Panc1 (cell line): ENCODE data around the gene CCDC183. TPM values are rescaled to one million over a fixed set of nuclear protein-coding genes. Genes with fewer than 3 reads are reported as not detected.

Experiments
- ATAC-seq: fragments of 200-7000 bp; cut with Tn5 transposase; 2 replicates; pipeline ENCODE4 v1.9.1; 2020; ENCODE audit warnings: mild to moderate bottlenecking, moderate library complexity
- BruUV-seq: library from RNA; stranded (reverse); fragments of 400-500 nt; replicated peaks from 2 replicates; lab custom pipeline; 2021; lab: Mats Ljungman, UMichigan
- CTCF ChIA-PET: fragments of 300-600 bp; sonication (Branson Sonifier 250); formaldehyde crosslinking; loops from one replicate; lab custom pipeline; 2022; ENCODE audit warnings: antibody characterized with exemption; lab: Charles Lee
- POLR2A ChIA-PET: fragments of 300-600 bp; sonication (Branson Sonifier 250); formaldehyde crosslinking; loops from one replicate; lab custom pipeline; 2022; ENCODE audit warnings: antibody characterized with exemption; lab: Charles Lee
- DNase-seq: peaks from one replicate; pipeline ENCODE4 v3.0.0-alpha.2; 2010; ENCODE audit warnings: low read depth, low spot score
- H3K27ac ChIP-seq: 2 replicates; pipeline ENCODE4 v1.5.1; 2011; ENCODE audit warnings: mild to moderate bottlenecking, low read length, inconsistent platforms
- H3K27me3 ChIP-seq: fragments of 200-500 bp; sonication (Bioruptor generic); 2 replicates; pipeline ENCODE4 v1.6.0; 2014; ENCODE audit warnings: low read length, inconsistent platforms; ENCODE audit not compliant: control insufficient read depth, insufficient read depth
- H3K36me3 ChIP-seq: fragments of 200-500 bp; sonication (Bioruptor generic); 2 replicates; pipeline ENCODE4 v1.5.1; 2014; ENCODE audit warnings: inconsistent platforms, mild to moderate bottlenecking, low read length, moderate library complexity; ENCODE audit not compliant: control insufficient read depth, insufficient read depth
- H3K4me1 ChIP-seq: 2 replicates; pipeline ENCODE4 v1.5.1; 2011; ENCODE audit warnings: inconsistent platforms, mild to moderate bottlenecking, low read length, moderate library complexity; ENCODE audit not compliant: control insufficient read depth, insufficient read depth
- H3K4me3 ChIP-seq, 2 experiments: 2 replicates each; pipeline ENCODE4 v1.5.1; 2011 to 2012; ENCODE audit warnings: low read depth in 2 of 2, low read length in 2 of 2, mild to moderate bottlenecking in 2 of 2, inconsistent platforms in 1 of 2, moderate library complexity in 1 of 2
- H3K9me3 ChIP-seq: fragments of 200-500 bp; sonication (Bioruptor generic); 2 replicates; pipeline ENCODE4 v1.5.1; 2014; ENCODE audit warnings: low read depth, mild to moderate bottlenecking, inconsistent platforms, low read length, moderate library complexity; ENCODE audit not compliant: control insufficient read depth, insufficient read depth
- CTCF ChIP-seq: fragments of 450-650 bp; IDR thresholded peaks from 2 replicates; pipeline ENCODE4 v1.5.1; 2017; ENCODE audit warnings: mild to moderate bottlenecking
- POLR2AphosphoS5 ChIP-seq: IDR thresholded peaks from 2 replicates; pipeline ENCODE4 v1.6.1; 2012; ENCODE audit warnings: mild to moderate bottlenecking, low read depth, low read length, moderate library complexity
- REST ChIP-seq, 2 experiments: IDR thresholded peaks; 2 replicates each; pipeline ENCODE4 v1.6.1; 2011 to 2012; ENCODE audit warnings: low read depth in 2 of 2, control low read depth in 1 of 2, low read length in 1 of 2, mild to moderate bottlenecking in 1 of 2, moderate library complexity in 1 of 2; ENCODE audit not compliant: insufficient read depth in 1 of 2
- SIN3A ChIP-seq: IDR thresholded peaks from 2 replicates; pipeline ENCODE4 v1.6.1; 2012; ENCODE audit warnings: low read depth, mild to moderate bottlenecking, low read length, moderate library complexity, borderline replicate concordance; ENCODE audit not compliant: insufficient read depth
- TCF7L2 ChIP-seq: IDR thresholded peaks from 2 replicates; pipeline ENCODE4 v1.6.1; 2011; ENCODE audit warnings: mild to moderate bottlenecking, low read depth, low read length, inconsistent platforms
- in situ Hi-C: cut with HindIII; loops from 2 replicates; pipeline ENCODE4 v1.10.0; 2016; ENCODE audit warnings: low sequenced_read_pairs, low pct_unique_long_range_greater_than_20kb
- intact Hi-C: fragments of 100-400 bp; cut with micrococcal nuclease; formaldehyde crosslinking; loops from one replicate; pipeline ENCODE4 v1.10.0; 2022; ENCODE audit not compliant: unreplicated experiment
- total RNA-seq: library from RNA; stranded (reverse); gene quantifications from one replicate; pipeline ENCODE4 v1.2.1, GENCODE V29; 2021; ENCODE audit not compliant: unreplicated experiment

Gene CCDC183
- total RNA-seq, 1 experiment from 2014 or later: 0.62 TPM

GRCh38 chr9:136779808-136780207 is 16.3 kb upstream of the CCDC183 start:
- Histone ChIP-seq H3K4me3 (no peak overlapping the region), H3K9me3 (no peaks in the 10 kb centered on the region), H3K4me1 (no peaks in the 10 kb centered on the region), H3K27me3 (no peaks in the 10 kb centered on the region), H3K36me3 (no peaks in the 10 kb centered on the region), H3K27ac (no peak overlapping the region)
- TF ChIP-seq TCF7L2 (no peak), REST (IDR thresholded peaks at IDR 0.05; ENCODE audit: insufficient read depth in 1 of 2, low read depth in 2 of 2, low read length in 1 of 2) (no peak), CTCF (no peak)
- POLR2A ChIA-PET: no interaction called here
- no peak for ATAC-seq
- intact Hi-C loops: no loop called here
- no peak for DNase-seq
- in situ Hi-C loops: no loop called here
- BruUV-seq: no TSS peak
- CTCF ChIA-PET: no interaction called here

GRCh38 chr9:136782452-136782851 is 13.7 kb upstream of the CCDC183 start:
- no peak overlapping the region for H3K4me3 ChIP-seq
- H3K27me3 ChIP-seq: no peaks in the 10 kb centered on the region
- ChIA-PET POLR2A (no interaction called here), CTCF (interaction anchor here (0.6 kb wide), 1 partner anchor 100 kb away, joined by 3 read pairs; no protein-coding TSS in a partner anchor)
- no peak for TF ChIP-seq POLR2AphosphoS5
- no peak for TF ChIP-seq CTCF
- no peak for TF ChIP-seq SIN3A
- no peak for TF ChIP-seq TCF7L2
- no peak for TF ChIP-seq REST (IDR thresholded peaks at IDR 0.05; ENCODE audit: insufficient read depth in 1 of 2, low read depth in 2 of 2, low read length in 1 of 2)
- no peak overlapping the region for H3K27ac ChIP-seq
- no TSS peak for BruUV-seq
- ATAC-seq (no peak), DNase-seq (no peak)
- no peaks in the 10 kb centered on the region for H3K36me3 ChIP-seq
- intact Hi-C loops: no loop called here
- H3K4me1 ChIP-seq: no peaks in the 10 kb centered on the region
- no peaks in the 10 kb centered on the region for H3K9me3 ChIP-seq
- in situ Hi-C loops: no loop called here
